Activated CD8-positive, alpha-beta T cell treated with anti-CD3 and anti-CD28 coated beads for 36 hours (primary cell): Measurements from ENCODE around the gene UBAC1. TPM values are rescaled to one million over a fixed set of nuclear protein-coding genes. Genes with fewer than 3 reads are reported as not detected.
"Not testable (repeated sequence)": the region's sequence is repeated elsewhere in the genome, so short reads cannot be mapped to it uniquely, and the experiment has no call there.

Experiments used
- ATAC-seq: fragments of 200-7000 bp; cut with Tn5 transposase; one replicate; pipeline ENCODE4 v1.10.0; 2021; ENCODE audit warnings: mild to moderate bottlenecking, moderate library complexity
- CTCF ChIA-PET: fragments of 350-600 bp; sonication (Branson Sonifier 250); formaldehyde crosslinking; loops from one replicate; lab custom pipeline; 2021; ENCODE audit warnings: antibody characterized with exemption; lab: Charles Lee
- POLR2A ChIA-PET: fragments of 350-600 bp; sonication (Branson Sonifier 250); formaldehyde crosslinking; loops from one replicate; lab custom pipeline; 2021; ENCODE audit warnings: antibody characterized with exemption; lab: Charles Lee
- DNase-seq: peaks from one replicate; pipeline ENCODE4 v3.0.0-alpha.2; 2020
- H3K27ac Mint-ChIP-seq: one replicate; pipeline ENCODE4 v1.8.0; 2021; ENCODE audit warnings: mild to moderate bottlenecking, mixed read lengths
- H3K27me3 Mint-ChIP-seq: one replicate; pipeline ENCODE4 v1.8.0; 2021; ENCODE audit warnings: mixed read lengths
- H3K36me3 Mint-ChIP-seq: one replicate; pipeline ENCODE4 v1.8.0; 2021; ENCODE audit warnings: low read depth, mixed read lengths
- H3K4me1 Mint-ChIP-seq: one replicate; pipeline ENCODE4 v1.8.0; 2021; ENCODE audit warnings: low read depth, mixed read lengths
- H3K4me3 Mint-ChIP-seq: one replicate; pipeline ENCODE4 v1.8.0; 2021; ENCODE audit warnings: mild to moderate bottlenecking, moderate library complexity, mixed read lengths
- H3K9me3 Mint-ChIP-seq: one replicate; pipeline ENCODE4 v1.8.0; 2021; ENCODE audit warnings: mixed read lengths
- intact Hi-C: fragments of 100-400 bp; cut with micrococcal nuclease; formaldehyde crosslinking; loops from one replicate; pipeline ENCODE4 v1.10.0; 2022
- total RNA-seq, 2 experiments: library from RNA; stranded (reverse); gene quantifications; one replicate each; pipeline ENCODE4 v1.2.3, GENCODE V29; 2021
- TF ChIP-seq, protein P1 (sequence below): fragments of 200-600 bp; IDR thresholded peaks from one replicate; pipeline ENCODE4 v1.8.0; 2022; ENCODE audit warnings: antibody characterized with exemption, mild to moderate bottlenecking

Gene UBAC1
- total RNA-seq, 2 experiments from 2014 or later, result 32.4 to 34.3 TPM

- DNase-seq (no peak), ATAC-seq (no peak)
- ChIA-PET POLR2A (no interaction called here), CTCF (interaction anchor here (1.3 to 1.5 kb wide), 3 partner anchors 11 to 167 kb away, joined by 4 read pairs; no protein-coding TSS in a partner anchor)
- Mint-ChIP-seq H3K27ac (no peak overlapping the region), H3K4me3 (no peak overlapping the region), H3K27me3 (no peaks in the 10 kb centered on the region), H3K36me3 (peaks cover 17% of the 10 kb centered on the region), H3K9me3 (no peaks in the 10 kb centered on the region), H3K4me1 (peaks cover 13% of the 10 kb centered on the region)
- intact Hi-C loops, result no loop called here
- TF ChIP-seq, protein P1, sequence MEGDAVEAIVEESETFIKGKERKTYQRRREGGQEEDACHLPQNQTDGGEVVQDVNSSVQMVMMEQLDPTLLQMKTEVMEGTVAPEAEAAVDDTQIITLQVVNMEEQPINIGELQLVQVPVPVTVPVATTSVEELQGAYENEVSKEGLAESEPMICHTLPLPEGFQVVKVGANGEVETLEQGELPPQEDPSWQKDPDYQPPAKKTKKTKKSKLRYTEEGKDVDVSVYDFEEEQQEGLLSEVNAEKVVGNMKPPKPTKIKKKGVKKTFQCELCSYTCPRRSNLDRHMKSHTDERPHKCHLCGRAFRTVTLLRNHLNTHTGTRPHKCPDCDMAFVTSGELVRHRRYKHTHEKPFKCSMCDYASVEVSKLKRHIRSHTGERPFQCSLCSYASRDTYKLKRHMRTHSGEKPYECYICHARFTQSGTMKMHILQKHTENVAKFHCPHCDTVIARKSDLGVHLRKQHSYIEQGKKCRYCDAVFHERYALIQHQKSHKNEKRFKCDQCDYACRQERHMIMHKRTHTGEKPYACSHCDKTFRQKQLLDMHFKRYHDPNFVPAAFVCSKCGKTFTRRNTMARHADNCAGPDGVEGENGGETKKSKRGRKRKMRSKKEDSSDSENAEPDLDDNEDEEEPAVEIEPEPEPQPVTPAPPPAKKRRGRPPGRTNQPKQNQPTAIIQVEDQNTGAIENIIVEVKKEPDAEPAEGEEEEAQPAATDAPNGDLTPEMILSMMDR, result no peak
Measured at GRCh38 chr9:135955934-135956801, 5.0 kb downstream of the UBAC1 start.

DNA sequence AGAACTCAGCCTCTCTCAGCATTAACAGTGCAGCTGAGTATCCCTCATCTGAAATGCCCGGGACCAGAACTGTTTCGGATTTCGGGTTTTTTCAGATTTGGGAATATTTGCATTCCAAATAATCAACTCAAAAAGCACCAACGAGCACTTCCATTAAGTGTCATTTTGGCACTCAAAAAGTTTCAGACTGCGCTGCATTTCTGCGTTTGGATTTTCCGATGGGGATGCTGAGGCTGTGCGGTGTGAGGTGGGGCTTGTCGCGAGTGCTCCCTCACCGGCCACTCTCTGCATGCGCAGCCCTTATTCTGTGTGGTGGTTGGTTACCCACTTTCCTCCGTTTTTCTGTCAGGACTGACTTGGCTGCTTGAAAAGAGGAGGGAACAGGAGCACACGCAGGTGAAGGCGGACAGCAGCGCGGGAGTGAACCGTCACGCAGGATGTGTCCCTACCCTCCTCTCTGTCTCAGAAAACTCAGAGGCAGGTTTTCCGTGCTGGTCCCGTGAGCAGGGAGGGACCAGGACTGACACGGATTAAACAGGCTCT, 8.4 kb downstream of the UBAC1 start:
- TF ChIP-seq, protein P1, result no peak
- peaks cover 3% of the 10 kb centered on the region for H3K4me1 Mint-ChIP-seq
- H3K9me3 Mint-ChIP-seq, result no peaks in the 10 kb centered on the region
- H3K36me3 Mint-ChIP-seq, result peaks cover 21% of the 10 kb centered on the region
- H3K4me3 Mint-ChIP-seq, result no peak overlapping the region
- no peaks in the 10 kb centered on the region for H3K27me3 Mint-ChIP-seq
- intact Hi-C loops, result no loop called here
- no peak for ATAC-seq
- H3K27ac Mint-ChIP-seq, result no peak overlapping the region
- DNase-seq, result no peak
- CTCF ChIA-PET, result no interaction called here
- POLR2A ChIA-PET, result interaction anchor here (0.6 kb wide), 1 partner anchor 32 kb away, joined by 3 read pairs; no protein-coding TSS in a partner anchor

GRCh38 chr9:135951889-135952663, 9.1 kb downstream of the UBAC1 start:
- no peak overlapping the region for H3K27ac Mint-ChIP-seq
- no peaks in the 10 kb centered on the region for H3K9me3 Mint-ChIP-seq
- H3K4me3 Mint-ChIP-seq, result no peak overlapping the region
- peaks cover 3% of the 10 kb centered on the region for H3K4me1 Mint-ChIP-seq
- ATAC-seq, result no peak
- TF ChIP-seq, protein P1, result no peak
- intact Hi-C loops, result no loop called here
- CTCF ChIA-PET, result no interaction called here
- DNase-seq, result no peak
- H3K27me3 Mint-ChIP-seq, result no peaks in the 10 kb centered on the region
- H3K36me3 Mint-ChIP-seq, result peaks cover 22% of the 10 kb centered on the region
- POLR2A ChIA-PET, result interaction anchor here (0.6 kb wide), 1 partner anchor 31 kb away, joined by 3 read pairs; no protein-coding TSS in a partner anchor

DNA sequence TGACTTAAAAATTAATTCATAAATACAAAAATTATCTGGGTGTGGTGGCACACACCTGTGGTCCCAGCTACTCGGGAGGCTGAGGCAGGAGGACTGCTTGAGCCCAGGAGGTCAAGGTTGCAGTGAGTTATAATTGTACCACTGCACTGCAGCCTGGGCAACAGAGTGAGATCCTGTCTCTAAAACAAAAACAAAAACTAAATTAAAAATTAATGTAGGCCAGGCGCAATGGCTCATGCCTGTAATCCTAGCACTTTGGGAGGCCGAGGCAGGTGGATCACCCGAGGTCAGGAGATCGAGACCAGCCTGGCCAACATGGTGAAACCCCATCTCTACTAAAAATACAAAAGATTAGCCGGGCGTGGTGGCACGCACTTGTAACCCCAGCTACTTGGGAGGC, 9.9 kb downstream of the UBAC1 start:
- POLR2A ChIA-PET, H3K27me3 Mint-ChIP-seq, H3K27ac Mint-ChIP-seq, CTCF ChIA-PET, H3K4me3 Mint-ChIP-seq, H3K9me3 Mint-ChIP-seq, ATAC-seq, DNase-seq, intact Hi-C loops, H3K4me1 Mint-ChIP-seq: not testable (repeated sequence)
- peaks cover 23% of the 10 kb centered on the region for H3K36me3 Mint-ChIP-seq

DNA sequence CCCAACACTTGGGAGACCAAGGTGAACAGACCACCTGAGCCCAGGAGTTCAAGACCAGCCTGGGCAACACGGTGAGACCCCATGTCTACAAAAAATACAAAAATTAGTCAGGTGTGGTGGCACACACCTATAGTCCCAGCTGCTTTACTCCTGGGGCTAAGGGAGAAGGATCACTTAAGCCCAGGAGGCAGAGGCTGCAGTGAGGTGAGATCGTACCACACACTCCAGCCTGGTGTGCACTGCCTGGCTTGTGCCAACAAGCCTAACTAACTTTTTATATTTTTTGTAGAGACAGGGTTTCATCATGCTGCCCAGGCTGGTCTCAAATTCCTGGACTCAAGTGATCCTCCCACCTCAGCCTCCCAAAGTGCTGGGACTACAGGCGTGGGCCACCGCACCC, 10.3 kb downstream of the UBAC1 start:
- H3K9me3 Mint-ChIP-seq, ATAC-seq, H3K27me3 Mint-ChIP-seq, intact Hi-C loops, H3K27ac Mint-ChIP-seq, POLR2A ChIA-PET, H3K4me3 Mint-ChIP-seq, DNase-seq, CTCF ChIA-PET, H3K4me1 Mint-ChIP-seq: not testable (repeated sequence)
- H3K36me3 Mint-ChIP-seq, result peaks cover 27% of the 10 kb centered on the region
